Left hindlimb (tissue), 1 donor: Measurements from ENCODE around the gene SGCD.

ENCODE experiments used
- DNase-seq: peaks from one replicate; pipeline ENCODE4 v3.0.0-alpha.2; 2018

The SGCD gene

GRCh38 chr5:156405988-156406387, 79.0 kb downstream of the SGCD start:
- DNase-seq = no peak

GRCh38 chr5:156407251-156407650, 80.3 kb downstream of the SGCD start:
- peak; percentile 61 for DNase-seq

- DNase-seq = no peak
These were observed 82.9 kb downstream of the SGCD start for GRCh38 chr5:156409834-156410233.

GRCh38 chr5:156411185-156411613, 84.2 kb downstream of the SGCD start:
- peak; percentile 58 for DNase-seq

- DNase-seq = no peak
These were observed 85.0 kb downstream of the SGCD start for GRCh38 chr5:156411957-156412356.

- DNase-seq = no peak
These were observed 87.4 kb downstream of the SGCD start for GRCh38 chr5:156414391-156414790.

GRCh38 chr5:156419661-156420060, 92.7 kb downstream of the SGCD start:
- no peak for DNase-seq

GRCh38 chr5:156420665-156421064, 93.7 kb downstream of the SGCD start:
- no peak for DNase-seq

- no peak for DNase-seq
These were observed 94.8 kb downstream of the SGCD start for GRCh38 chr5:156421798-156422197.

- DNase-seq = no peak
These were observed 96.6 kb downstream of the SGCD start for GRCh38 chr5:156423597-156423996.

- no peak for DNase-seq
These were observed 100.4 kb downstream of the SGCD start for GRCh38 chr5:156427315-156427714.

- no peak for DNase-seq
These were observed 105.2 kb downstream of the SGCD start for GRCh38 chr5:156431956-156432829.

GRCh38 chr5:156432830-156433105, 105.8 kb downstream of the SGCD start:
- no peak for DNase-seq

- no peak for DNase-seq
These were observed 107.5 kb downstream of the SGCD start for GRCh38 chr5:156434471-156434870.

GRCh38 chr5:156435101-156435500, 108.1 kb downstream of the SGCD start:
- DNase-seq = no peak

GRCh38 chr5:156438076-156438475, 111.1 kb downstream of the SGCD start:
- no peak for DNase-seq

- DNase-seq = no peak
These were observed 117.9 kb downstream of the SGCD start for GRCh38 chr5:156444753-156445291.

GRCh38 chr5:156446526-156446925, 119.6 kb downstream of the SGCD start:
- no peak for DNase-seq

- no peak for DNase-seq
These were observed 123.8 kb downstream of the SGCD start for GRCh38 chr5:156450778-156451177.

GRCh38 chr5:156451505-156451904, 124.5 kb downstream of the SGCD start:
- DNase-seq = no peak

GRCh38 chr5:156456857-156457256, 129.9 kb downstream of the SGCD start:
- no peak for DNase-seq

GRCh38 chr5:156459812-156460385, 132.9 kb downstream of the SGCD start:
- no peak for DNase-seq

- no peak for DNase-seq
These were observed 133.5 kb downstream of the SGCD start for GRCh38 chr5:156460471-156460870.

GRCh38 chr5:156466871-156467270, 139.9 kb downstream of the SGCD start:
- DNase-seq = no peak
